Panc1 (cell line): ENCODE data around the gene CTNNA1. TPM values are rescaled to one million over a fixed set of nuclear protein-coding genes. Genes with fewer than 3 reads are reported as not detected.
A peak's percentile ranks its signal among the peaks of the same experiment; 100 is the strongest.

ENCODE experiments used
- ATAC-seq: fragments of 200-7000 bp; cut with Tn5 transposase; 2 replicates; pipeline ENCODE4 v1.9.1; 2020; ENCODE audit warnings: mild to moderate bottlenecking, moderate library complexity
- BruUV-seq: library from RNA; stranded (reverse); fragments of 400-500 nt; replicated peaks from 2 replicates; lab custom pipeline; 2021; lab: Mats Ljungman, UMichigan
- CTCF ChIA-PET: fragments of 300-600 bp; sonication (Branson Sonifier 250); formaldehyde crosslinking; loops from one replicate; lab custom pipeline; 2022; ENCODE audit warnings: antibody characterized with exemption; lab: Charles Lee
- POLR2A ChIA-PET: fragments of 300-600 bp; sonication (Branson Sonifier 250); formaldehyde crosslinking; loops from one replicate; lab custom pipeline; 2022; ENCODE audit warnings: antibody characterized with exemption; lab: Charles Lee
- DNase-seq: peaks from one replicate; pipeline ENCODE4 v3.0.0-alpha.2; 2010; ENCODE audit warnings: low read depth, low spot score
- H3K27ac ChIP-seq: 2 replicates; pipeline ENCODE4 v1.5.1; 2011; ENCODE audit warnings: mild to moderate bottlenecking, low read length, inconsistent platforms
- H3K27me3 ChIP-seq: fragments of 200-500 bp; sonication (Bioruptor generic); 2 replicates; pipeline ENCODE4 v1.6.0; 2014; ENCODE audit warnings: low read length, inconsistent platforms; ENCODE audit not compliant: control insufficient read depth, insufficient read depth
- H3K36me3 ChIP-seq: fragments of 200-500 bp; sonication (Bioruptor generic); 2 replicates; pipeline ENCODE4 v1.5.1; 2014; ENCODE audit warnings: inconsistent platforms, mild to moderate bottlenecking, low read length, moderate library complexity; ENCODE audit not compliant: control insufficient read depth, insufficient read depth
- H3K4me1 ChIP-seq: 2 replicates; pipeline ENCODE4 v1.5.1; 2011; ENCODE audit warnings: inconsistent platforms, mild to moderate bottlenecking, low read length, moderate library complexity; ENCODE audit not compliant: control insufficient read depth, insufficient read depth
- H3K4me3 ChIP-seq, 2 experiments: 2 replicates each; pipeline ENCODE4 v1.5.1; 2011 to 2012; ENCODE audit warnings: low read depth in 2 of 2, low read length in 2 of 2, mild to moderate bottlenecking in 2 of 2, inconsistent platforms in 1 of 2, moderate library complexity in 1 of 2
- H3K9me3 ChIP-seq: fragments of 200-500 bp; sonication (Bioruptor generic); 2 replicates; pipeline ENCODE4 v1.5.1; 2014; ENCODE audit warnings: low read depth, mild to moderate bottlenecking, inconsistent platforms, low read length, moderate library complexity; ENCODE audit not compliant: control insufficient read depth, insufficient read depth
- CTCF ChIP-seq: fragments of 450-650 bp; IDR thresholded peaks from 2 replicates; pipeline ENCODE4 v1.5.1; 2017; ENCODE audit warnings: mild to moderate bottlenecking
- POLR2AphosphoS5 ChIP-seq: IDR thresholded peaks from 2 replicates; pipeline ENCODE4 v1.6.1; 2012; ENCODE audit warnings: mild to moderate bottlenecking, low read depth, low read length, moderate library complexity
- REST ChIP-seq, 2 experiments: IDR thresholded peaks; 2 replicates each; pipeline ENCODE4 v1.6.1; 2011 to 2012; ENCODE audit warnings: low read depth in 2 of 2, control low read depth in 1 of 2, low read length in 1 of 2, mild to moderate bottlenecking in 1 of 2, moderate library complexity in 1 of 2; ENCODE audit not compliant: insufficient read depth in 1 of 2
- SIN3A ChIP-seq: IDR thresholded peaks from 2 replicates; pipeline ENCODE4 v1.6.1; 2012; ENCODE audit warnings: low read depth, mild to moderate bottlenecking, low read length, moderate library complexity, borderline replicate concordance; ENCODE audit not compliant: insufficient read depth
- TCF7L2 ChIP-seq: IDR thresholded peaks from 2 replicates; pipeline ENCODE4 v1.6.1; 2011; ENCODE audit warnings: mild to moderate bottlenecking, low read depth, low read length, inconsistent platforms
- in situ Hi-C: cut with HindIII; loops from 2 replicates; pipeline ENCODE4 v1.10.0; 2016; ENCODE audit warnings: low sequenced_read_pairs, low pct_unique_long_range_greater_than_20kb
- intact Hi-C: fragments of 100-400 bp; cut with micrococcal nuclease; formaldehyde crosslinking; loops from one replicate; pipeline ENCODE4 v1.10.0; 2022; ENCODE audit not compliant: unreplicated experiment
- total RNA-seq: library from RNA; stranded (reverse); gene quantifications from one replicate; pipeline ENCODE4 v1.2.1, GENCODE V29; 2021; ENCODE audit not compliant: unreplicated experiment

The CTNNA1 gene
- total RNA-seq, 1 experiment from 2014 or later: 298 TPM

GRCh38 chr5:138722544-138723177 lies 30.6 kb upstream of the CTNNA1 start:
- DNase-seq: no peak
- CTCF ChIA-PET: no interaction called here
- intact Hi-C loops (no loop called here), in situ Hi-C loops (no loop called here)
- no TSS peak for BruUV-seq
- no peak overlapping the region for H3K4me3 ChIP-seq
- TF ChIP-seq TCF7L2 (no peak), REST (IDR thresholded peaks at IDR 0.05; ENCODE audit: insufficient read depth in 1 of 2, low read depth in 2 of 2, low read length in 1 of 2) (no peak), POLR2AphosphoS5 (no peak), CTCF (no peak), SIN3A (no peak)
- POLR2A ChIA-PET: no interaction called here
- no peak for ATAC-seq
- H3K36me3 ChIP-seq: no peaks in the 10 kb centered on the region
- H3K27ac ChIP-seq: no peak overlapping the region
- 0 out of 2 replicates have a peak, but pooled peaks cover 4% of the 10 kb centered on the region for H3K4me1 ChIP-seq
- H3K27me3 ChIP-seq: no peaks in the 10 kb centered on the region
- no peaks in the 10 kb centered on the region for H3K9me3 ChIP-seq

- in situ Hi-C loops: no loop called here
- H3K27ac ChIP-seq: no peak overlapping the region
- H3K4me1 ChIP-seq: 0 out of 2 replicates have a peak, but pooled peaks cover 4% of the 10 kb centered on the region
- POLR2A ChIA-PET: no interaction called here
- CTCF ChIA-PET: no interaction called here
- TF ChIP-seq TCF7L2: no peak
- TF ChIP-seq CTCF: no peak
- no peak for TF ChIP-seq REST (IDR thresholded peaks at IDR 0.05; ENCODE audit: insufficient read depth in 1 of 2, low read depth in 2 of 2, low read length in 1 of 2)
- TF ChIP-seq SIN3A: no peak
- TF ChIP-seq POLR2AphosphoS5: no peak
- BruUV-seq: no TSS peak
- H3K9me3 ChIP-seq: no peaks in the 10 kb centered on the region
- no peaks in the 10 kb centered on the region for H3K36me3 ChIP-seq
- no peaks in the 10 kb centered on the region for H3K27me3 ChIP-seq
- H3K4me3 ChIP-seq: no peak overlapping the region
- DNase-seq: no peak
- intact Hi-C loops: no loop called here
- peak; percentile 18; the same call in 1 of the 2 replicates for ATAC-seq
Observed at GRCh38 chr5:138724470-138725146, 28.6 kb upstream of the CTNNA1 start.
